Spleen (tissue), 11 donors: ENCODE results near the gene RTN4R. TPM values are rescaled to one million over a fixed set of nuclear protein-coding genes. Genes with fewer than 3 reads are reported as not detected.

ENCODE experiments used
- DNase-seq: peaks from one replicate; pipeline ENCODE4 v3.0.0-alpha.2; 2020
- H3K27ac ChIP-seq, 8 donors: fragments of 200-600 bp; sonication (generic) in 7 of 8; 1 replicate in 4 of 8; 2 replicates in 4 of 8; pipeline versions ENCODE4 v1.5.0 to v1.8.0; 2016 to 2021; ENCODE audit warnings: inconsistent platforms in 4 of 8, mild to moderate bottlenecking in 4 of 8, moderate library complexity in 1 of 8
- H3K27me3 ChIP-seq, 7 donors: fragments of 200-600 bp; sonication (generic) in 6 of 7; replicated peaks in 1 of 7; 1 replicate in 4 of 7; 2 replicates in 3 of 7; pipeline versions ENCODE4 v1.5.0 to v1.8.0; 2016 to 2021; ENCODE audit warnings: inconsistent platforms in 3 of 7, mild to moderate bottlenecking in 1 of 7
- H3K36me3 ChIP-seq, 6 donors: fragments of 200-600 bp; sonication (generic) in 5 of 6; 1 replicate in 4 of 6; 2 replicates in 2 of 6; pipeline versions ENCODE4 v1.5.0 to v1.8.0; 2016 to 2021; ENCODE audit warnings: inconsistent platforms in 2 of 6
- H3K4me1 ChIP-seq, 6 donors: fragments of 200-600 bp; sonication (generic) in 5 of 6; 1 replicate in 3 of 6; 2 replicates in 3 of 6; pipeline versions ENCODE4 v1.5.0 to v1.8.0; 2016 to 2021; ENCODE audit warnings: inconsistent platforms in 3 of 6
- H3K4me3 ChIP-seq, 8 donors: fragments of 200-600 bp; sonication (generic) in 7 of 8; 1 replicate in 4 of 8; 2 replicates in 4 of 8; pipeline versions ENCODE4 v1.5.0 to v1.8.0; 2016 to 2021; ENCODE audit warnings: inconsistent platforms in 4 of 8, mild to moderate bottlenecking in 4 of 8, moderate library complexity in 2 of 8
- H3K9me3 ChIP-seq, 8 donors: fragments of 200-600 bp; sonication (generic) in 7 of 8; 1 replicate in 4 of 8; 2 replicates in 4 of 8; pipeline versions ENCODE4 v1.5.0 to v1.8.0; 2016 to 2021; ENCODE audit warnings: inconsistent platforms in 4 of 8
- CTCF ChIP-seq, 11 experiments: fragments of 200-600 bp in 7 of 11; fragments of 450-650 bp in 4 of 11; sonication (generic) in 4 of 11; IDR thresholded peaks in 8 of 11; conservative IDR thresholded peaks in 3 of 11; 1 replicate in 7 of 11; 2 replicates in 4 of 11; pipeline versions ENCODE4 v1.4.0 to v1.8.0; 2016 to 2021; ENCODE audit warnings: antibody characterized with exemption in 11 of 11, inconsistent platforms in 4 of 11, mild to moderate bottlenecking in 1 of 11
- POLR2A ChIP-seq, 3 donors: fragments of 450-650 bp; IDR thresholded peaks; one replicate each; pipeline ENCODE4 v1.5.1; 2017; ENCODE audit warnings: antibody characterized with exemption in 3 of 3, mild to moderate bottlenecking in 1 of 3
- POLR2AphosphoS5 ChIP-seq, 3 donors: sonication (generic); formaldehyde crosslinking; IDR thresholded peaks; one replicate each; pipeline ENCODE4 v1.5.1; 2017; ENCODE audit warnings: antibody characterized with exemption in 3 of 3
- WGBS, 5 donors: extraction: QIAGEN DNeasy Blood & Tissue Kit in 3 of 5; methylation state at CpG; one replicate each; pipeline versions ENCODE4 v1.1.5 to v1.1.7; 2013 to 2018; 5-methylcytosine and 5-hydroxymethylcytosine counted together
- intact Hi-C: fragments of 100-400 bp; cut with DNase I; formaldehyde crosslinking; loops from one replicate; pipeline ENCODE4 v1.15.0; 2023; ENCODE audit warnings: low total_unique reads
- polyA plus RNA-seq, 3 donors: library from polyadenylated mRNA; stranded (reverse); fragments of 200-250 nt; gene quantifications; one replicate each; pipeline ENCODE4 v1.2.1, GENCODE V29; 2013
- total RNA-seq, 7 donors: library from RNA; depleted of rRNA in 3 of 7; stranded (reverse); fragments of >200 nt in 3 of 7; fragmentation: NEBNext Ultra II Directional in 4 of 7; extraction: Animal tissue kit (Norgen Biotek cat#: 25700) in 4 of 7; gene quantifications; one replicate each; pipeline versions ENCODE4 v1.1.0 to v1.2.1, GENCODE V29; 2016 to 2021
- donor health status: healthy with polysubstance abuse.
- donor health status: DM: no; HTN: no; CAD: no; lungs with moderate emphysema.
- donor health status: DM: no; HTN: no; CAD: no.
- donor health status: Bipolar disorder and iron deficiency.
- donor health status: healthy.
- donor health status: DM: no; HTN: no; CAD: no.
- donor health status: DM: yes; HTN: yes; CAD: no.

RTN4R gene
- total and polyA plus RNA-seq, 10 donors: 1.5 to 11.8 (median 6.1) TPM

DNA sequence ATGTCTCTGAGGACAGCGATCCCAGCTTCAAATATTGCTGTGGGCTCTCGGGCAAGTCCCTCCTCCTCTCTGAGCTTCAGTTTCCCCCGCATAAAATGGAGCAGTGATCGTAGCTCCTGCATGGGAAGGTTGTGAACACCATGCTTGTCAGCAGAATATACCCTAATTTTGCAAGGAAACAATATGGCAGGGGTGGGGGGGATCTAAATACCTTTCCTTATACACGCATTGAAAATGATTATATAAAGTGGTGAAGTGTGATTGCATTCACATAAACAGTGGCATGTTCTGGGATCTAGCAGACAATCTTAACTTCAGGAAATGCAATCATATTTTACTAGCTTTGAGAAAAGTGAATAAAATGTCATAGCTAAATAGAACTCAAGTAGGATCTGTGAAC is 24.0 kb upstream of the RTN4R start:
- Histone ChIP-seq H3K36me3 (no peaks in the 10 kb centered on the region), H3K4me1 (no peaks in the 10 kb centered on the region), H3K4me3 (no peak overlapping the region), H3K9me3 (no peaks in the 10 kb centered on the region), H3K27me3 (peaks cover 0 to 4% (median 0%) of the 10 kb centered on the region in 7 donors), H3K27ac (no peak overlapping the region)
- intact Hi-C loops: no loop called here
- WGBS, 5 donors: 77 to 90% (median 80%) methylated on average over 5 of the region's 5 CpGs
- TF ChIP-seq POLR2AphosphoS5 (IDR thresholded peaks at IDR 0.05) (no peak), CTCF (IDR thresholded peaks at IDR 0.05 in 8 of 11, conservative IDR thresholded peaks at IDR 0.05 in 3 of 11) (no peak), POLR2A (IDR thresholded peaks at IDR 0.05) (no peak)
- DNase-seq: no peak

- no peak for DNase-seq
- 68 to 76% (median 70%) methylated on average over 6 to 11 of the region's 11 CpGs for WGBS, 5 donors
- Histone ChIP-seq H3K4me3 (no peak overlapping the region), H3K27me3 (peaks cover 0 to 4% (median 0%) of the 10 kb centered on the region in 7 donors), H3K27ac (no peak overlapping the region), H3K9me3 (no peaks in the 10 kb centered on the region), H3K36me3 (no peaks in the 10 kb centered on the region), H3K4me1 (no peaks in the 10 kb centered on the region)
- TF ChIP-seq CTCF (IDR thresholded peaks at IDR 0.05 in 8 of 11, conservative IDR thresholded peaks at IDR 0.05 in 3 of 11): no peak
- no peak for TF ChIP-seq POLR2A (IDR thresholded peaks at IDR 0.05)
- TF ChIP-seq POLR2AphosphoS5 (IDR thresholded peaks at IDR 0.05): no peak
- intact Hi-C loops: no loop called here
These were observed 23.5 kb upstream of the RTN4R start for GRCh38 chr22:20291604-20292063.

DNA sequence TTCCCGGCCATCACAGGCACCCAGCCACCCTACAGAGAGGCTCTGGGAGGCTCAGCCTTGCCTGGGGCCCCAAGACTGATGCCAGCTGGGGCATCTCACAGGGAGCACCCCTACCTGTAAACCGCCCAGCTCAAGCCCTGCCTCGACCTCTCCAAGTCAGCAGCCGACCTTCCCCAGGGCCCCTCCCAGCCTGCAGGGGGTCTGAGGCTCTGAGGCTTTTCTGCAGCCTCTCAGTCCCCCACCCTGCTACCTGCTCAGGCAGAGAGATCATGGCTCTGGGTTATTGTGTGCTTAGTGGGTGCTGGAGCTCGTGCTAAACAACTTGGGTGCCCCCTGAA is 23.1 kb upstream of the RTN4R start:
- DNase-seq: no peak
- Histone ChIP-seq H3K36me3 (no peaks in the 10 kb centered on the region), H3K27ac (no peak overlapping the region), H3K9me3 (no peaks in the 10 kb centered on the region), H3K4me1 (no peaks in the 10 kb centered on the region), H3K27me3 (peaks cover 0 to 4% (median 0%) of the 10 kb centered on the region in 7 donors), H3K4me3 (no peak overlapping the region)
- intact Hi-C loops: no loop called here
- TF ChIP-seq CTCF (IDR thresholded peaks at IDR 0.05 in 8 of 11, conservative IDR thresholded peaks at IDR 0.05 in 3 of 11) (no peak), POLR2AphosphoS5 (IDR thresholded peaks at IDR 0.05) (no peak)
- 60 to 87% (median 75%) methylated on average over 1 to 5 of the region's 5 CpGs for WGBS, 5 donors

DNA sequence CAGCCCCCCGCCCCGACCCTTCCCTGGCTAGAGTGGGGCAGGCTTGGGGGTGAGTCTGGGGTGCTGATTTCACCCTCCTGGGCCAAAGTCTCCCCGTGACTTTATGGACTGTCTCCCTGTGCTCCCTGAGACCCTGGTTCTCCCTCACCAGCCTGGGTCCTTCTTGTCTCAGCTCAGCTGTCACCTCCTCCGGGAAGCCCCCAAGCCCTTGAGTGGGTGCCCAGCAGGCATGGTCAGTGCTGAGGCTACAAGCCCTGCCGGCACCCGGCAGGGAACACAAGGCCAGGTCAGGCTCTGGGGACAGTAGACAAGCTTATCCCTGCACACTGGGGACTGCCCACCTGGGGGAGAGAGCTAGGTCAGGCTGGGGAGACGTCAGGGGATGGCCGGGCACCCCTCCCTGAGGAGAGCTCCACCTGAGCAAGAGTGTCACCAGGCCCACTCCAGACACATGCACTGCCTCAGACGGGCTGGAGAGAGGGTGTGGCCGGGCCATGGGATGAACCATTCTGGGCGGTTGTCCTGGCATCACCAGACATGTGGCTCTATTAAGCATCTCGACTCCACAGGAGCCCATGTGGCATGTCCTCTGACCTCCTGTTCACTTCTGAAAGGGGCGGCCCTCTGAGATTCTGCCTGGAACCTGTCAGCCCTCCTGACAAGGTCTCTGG is 22.6 kb upstream of the RTN4R start:
- Histone ChIP-seq H3K4me1 (no peaks in the 10 kb centered on the region), H3K27ac (no peak overlapping the region), H3K4me3 (no peak overlapping the region), H3K36me3 (no peaks in the 10 kb centered on the region), H3K27me3 (peaks cover 0 to 4% (median 0%) of the 10 kb centered on the region in 7 donors), H3K9me3 (no peaks in the 10 kb centered on the region)
- intact Hi-C loops: no loop called here
- TF ChIP-seq CTCF (IDR thresholded peaks at IDR 0.05 in 8 of 11, conservative IDR thresholded peaks at IDR 0.05 in 3 of 11): no peak
- no peak for TF ChIP-seq POLR2AphosphoS5 (IDR thresholded peaks at IDR 0.05)
- no peak for TF ChIP-seq POLR2A (IDR thresholded peaks at IDR 0.05)
- 83 to 90% (median 85%) methylated on average over 5 to 13 of the region's 13 CpGs for WGBS, 5 donors
- no peak for DNase-seq
